GM13977 (cell line): ENCODE measurements around the gene ZC3H12C.

Experiments
- DNase-seq: peaks from one replicate; pipeline ENCODE4 v3.0.0; 2012; ENCODE audit warnings: low spot score
- in situ Hi-C: fragments of 300-500 bp; cut with MboI; formaldehyde crosslinking; loops from one replicate; pipeline ENCODE4 v1.12.0; 2022; ENCODE audit warnings: low sequenced_read_pairs, low pct_unique_long_range_greater_than_20kb, mixed read lengths, inconsistent platforms; ENCODE audit not compliant: unreplicated experiment
- TF ChIP-seq, protein P1 (sequence below): IDR thresholded peaks from 2 replicates; pipeline ENCODE4 v1.5.1; 2012; ENCODE audit warnings: mild to moderate bottlenecking, control low read depth; ENCODE audit not compliant: insufficient read depth; ENCODE audit errors: extremely low read depth, missing control alignments

The ZC3H12C gene

DNA sequence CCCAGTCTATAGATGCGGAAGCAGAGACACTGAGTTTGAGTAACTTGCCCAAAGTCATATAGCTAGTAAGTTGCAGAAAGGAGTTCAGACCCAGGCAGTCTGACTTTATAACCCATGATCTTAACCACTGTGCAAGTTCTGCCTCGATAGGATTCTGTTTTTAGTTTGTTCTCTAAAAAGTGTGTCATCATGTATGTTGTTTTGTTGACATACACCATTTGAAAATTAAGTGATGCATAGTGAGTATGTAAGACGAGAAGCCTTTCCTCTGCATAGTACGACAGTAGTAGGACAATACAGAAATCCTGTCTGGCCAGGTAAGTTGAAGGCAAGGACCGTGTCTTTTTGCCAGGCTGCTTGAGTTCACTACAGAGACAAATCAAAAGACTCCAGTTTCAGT lies 3.3 kb downstream of the ZC3H12C start:
- no peak for DNase-seq
- in situ Hi-C loops, result no loop called here
- TF ChIP-seq, protein P1, sequence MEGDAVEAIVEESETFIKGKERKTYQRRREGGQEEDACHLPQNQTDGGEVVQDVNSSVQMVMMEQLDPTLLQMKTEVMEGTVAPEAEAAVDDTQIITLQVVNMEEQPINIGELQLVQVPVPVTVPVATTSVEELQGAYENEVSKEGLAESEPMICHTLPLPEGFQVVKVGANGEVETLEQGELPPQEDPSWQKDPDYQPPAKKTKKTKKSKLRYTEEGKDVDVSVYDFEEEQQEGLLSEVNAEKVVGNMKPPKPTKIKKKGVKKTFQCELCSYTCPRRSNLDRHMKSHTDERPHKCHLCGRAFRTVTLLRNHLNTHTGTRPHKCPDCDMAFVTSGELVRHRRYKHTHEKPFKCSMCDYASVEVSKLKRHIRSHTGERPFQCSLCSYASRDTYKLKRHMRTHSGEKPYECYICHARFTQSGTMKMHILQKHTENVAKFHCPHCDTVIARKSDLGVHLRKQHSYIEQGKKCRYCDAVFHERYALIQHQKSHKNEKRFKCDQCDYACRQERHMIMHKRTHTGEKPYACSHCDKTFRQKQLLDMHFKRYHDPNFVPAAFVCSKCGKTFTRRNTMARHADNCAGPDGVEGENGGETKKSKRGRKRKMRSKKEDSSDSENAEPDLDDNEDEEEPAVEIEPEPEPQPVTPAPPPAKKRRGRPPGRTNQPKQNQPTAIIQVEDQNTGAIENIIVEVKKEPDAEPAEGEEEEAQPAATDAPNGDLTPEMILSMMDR, result no peak

DNA sequence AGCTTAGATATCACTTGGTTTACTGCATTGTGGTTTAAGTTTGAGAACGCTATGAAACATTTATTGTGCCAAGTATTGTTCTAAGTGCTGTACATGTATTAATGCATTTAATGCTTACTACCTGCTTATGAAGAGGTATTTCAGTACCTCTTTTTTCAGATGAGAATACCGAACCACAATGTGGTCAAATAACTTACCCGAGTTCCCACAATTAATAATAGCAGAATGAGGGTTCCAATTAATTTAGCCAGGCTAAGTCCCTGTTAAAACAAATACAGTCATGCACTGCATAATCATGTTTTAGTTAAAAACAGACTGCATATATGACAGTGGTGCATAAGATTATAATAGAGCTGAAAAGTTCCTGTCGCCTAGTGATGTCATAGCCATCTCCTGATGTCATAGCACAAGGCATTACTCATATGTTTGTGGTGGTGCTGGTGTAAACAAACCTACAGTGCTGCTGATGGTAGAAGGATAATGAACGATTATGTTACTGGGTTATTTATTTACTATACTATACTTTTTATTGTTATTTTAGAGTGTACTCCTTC lies 4.3 kb downstream of the ZC3H12C start:
- TF ChIP-seq, protein P1, result no peak
- no peak for DNase-seq

DNA sequence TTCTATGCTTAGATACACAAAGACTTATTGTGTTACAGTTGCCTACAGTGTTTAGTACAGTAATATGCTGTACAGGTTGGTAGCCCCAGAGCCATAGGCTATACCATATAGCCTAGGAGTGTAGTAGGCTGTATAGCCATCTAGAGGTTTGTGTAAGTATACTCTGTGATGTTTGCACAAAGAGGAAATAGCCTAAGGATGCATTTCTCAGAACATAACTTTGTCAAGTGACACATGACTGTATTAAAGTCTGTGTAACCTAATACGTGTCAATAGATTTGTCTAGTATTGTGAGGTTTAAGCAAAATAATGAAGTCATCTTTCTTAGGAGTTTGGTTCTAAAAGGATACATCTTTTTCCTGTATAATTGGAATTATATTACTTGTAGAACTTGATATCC lies 5.5 kb downstream of the ZC3H12C start:
- TF ChIP-seq, protein P1, result peak; percentile 14
- DNase-seq, result no peak
- in situ Hi-C loops, result no loop called here

More for the DNA sequence above, 4.3 kb downstream of the ZC3H12C start:
- in situ Hi-C loops, result no loop called here

DNA sequence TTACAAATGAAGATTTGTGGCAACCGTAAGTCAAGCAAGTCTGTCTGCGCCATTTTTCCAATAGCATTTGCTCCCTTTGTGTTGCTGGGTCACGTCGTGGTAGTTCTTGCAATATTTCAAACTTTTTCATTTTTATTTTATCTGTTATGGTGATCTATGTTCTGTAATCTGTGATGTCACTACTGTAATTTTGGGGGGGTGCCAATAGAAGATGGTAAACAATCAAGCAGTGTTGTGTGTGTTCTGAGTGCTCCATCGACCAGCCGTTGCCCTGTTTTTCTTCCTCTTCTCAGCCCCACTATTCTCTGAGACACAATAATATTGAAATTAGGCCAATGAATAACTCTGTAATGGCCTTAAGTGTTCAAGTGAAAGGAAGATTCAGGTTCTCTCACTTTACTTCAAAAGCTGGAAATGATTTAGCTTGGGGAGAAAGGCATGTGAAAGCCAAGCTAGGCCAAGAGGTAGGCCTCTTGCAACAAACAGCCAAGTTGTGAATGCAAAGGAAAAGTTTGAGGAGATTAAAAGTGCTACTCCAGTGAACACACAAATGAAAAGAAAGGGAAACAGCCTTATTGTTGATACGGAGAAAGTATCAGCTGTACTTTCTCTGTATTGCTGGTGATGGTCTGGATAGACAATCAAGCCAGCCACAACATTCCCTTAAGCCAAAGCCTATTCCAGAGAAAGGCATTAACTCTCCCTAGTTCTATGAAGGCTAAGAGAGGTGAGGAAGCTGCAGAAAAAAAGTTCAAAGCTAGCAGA lies 7.5 kb downstream of the ZC3H12C start:
- no peak for DNase-seq
- TF ChIP-seq, protein P1, result no peak
- in situ Hi-C loops, result loop anchor here (25.0 kb wide), 1 partner anchor 238 kb away; no protein-coding TSS in a partner anchor

DNA sequence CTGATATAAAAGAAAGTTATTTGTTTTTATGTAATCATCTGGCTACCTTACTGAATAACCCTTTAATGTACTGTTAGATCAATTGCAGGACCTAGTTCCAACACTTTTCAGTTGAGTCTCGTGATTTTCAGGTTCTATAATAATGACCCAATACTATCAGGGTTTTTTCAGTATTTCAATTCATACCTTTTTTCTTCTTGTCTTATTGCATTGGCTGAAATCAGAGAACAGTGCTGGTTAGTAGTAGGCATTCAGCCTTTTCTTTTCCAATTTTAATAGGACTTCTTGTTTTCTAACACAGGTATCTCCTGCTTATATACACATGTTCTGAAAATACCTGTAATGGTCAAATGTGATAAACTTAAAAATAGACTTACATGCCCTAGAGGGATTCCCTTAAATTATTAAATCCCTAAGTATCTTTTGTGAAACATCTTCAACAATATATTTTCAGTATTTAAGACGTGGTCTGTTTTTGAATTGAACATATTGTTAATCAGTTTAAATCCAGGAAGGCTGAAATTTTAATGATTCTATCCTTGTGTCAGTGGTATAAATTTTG lies 13.6 kb downstream of the ZC3H12C start:
- DNase-seq, result no peak
- in situ Hi-C loops, result loop anchor here (25.0 kb wide), 1 partner anchor 244 kb away; no protein-coding TSS in a partner anchor
- TF ChIP-seq, protein P1, result no peak

DNA sequence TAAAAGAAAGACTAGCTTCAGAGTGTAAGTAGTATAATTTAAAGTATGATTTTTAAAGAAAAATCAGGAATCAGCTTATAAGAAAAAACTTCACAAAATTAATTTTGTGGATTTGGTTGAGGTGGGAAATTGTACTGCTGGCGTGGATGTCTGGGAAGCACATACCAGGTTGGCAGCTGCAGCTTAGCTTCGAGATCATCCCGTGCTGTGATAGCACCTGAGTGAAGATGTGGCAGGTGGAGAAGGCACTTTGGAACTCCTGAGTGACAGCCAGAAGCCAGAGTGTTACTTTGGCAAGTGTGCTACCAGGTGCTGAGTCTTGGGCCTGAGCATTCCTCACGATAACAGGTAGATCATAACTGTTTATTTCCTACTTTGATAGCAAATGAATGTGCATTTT lies 17.7 kb downstream of the ZC3H12C start:
- no peak for DNase-seq
- TF ChIP-seq, protein P1, result no peak
- in situ Hi-C loops, result loop anchor here (25.0 kb wide), 1 partner anchor 249 kb away; no protein-coding TSS in a partner anchor
